OCI-LY3 (cell line): ENCODE results near the gene ZNF500.

Experiments
- H2AFZ ChIP-seq: fragments of 200-600, 300-600 bp; shearing (Covaris generic); 2 replicates; pipeline ENCODE4 v1.6.0; 2014; ENCODE audit warnings: antibody characterized with exemption, low read depth, low read length
- H3K27ac ChIP-seq: fragments of 200-600, 300-600 bp; sonication (generic); 2 replicates; pipeline ENCODE4 v1.5.1; 2014; ENCODE audit warnings: mild to moderate bottlenecking, low read length, moderate library complexity, mixed read lengths
- H3K27me3 ChIP-seq: fragments of 200-600, 300-600 bp; sonication (generic); 2 replicates; pipeline ENCODE4 v1.6.1; 2014; ENCODE audit warnings: low read depth, low read length, mixed read lengths
- H3K36me3 ChIP-seq: fragments of 200-600, 300-600 bp; sonication (generic); replicated peaks from 2 replicates; pipeline ENCODE3; 2014; ENCODE audit warnings: low read depth, low read length, mixed read lengths
- H3K4me1 ChIP-seq: fragments of 300-600, 200-600 bp; sonication (generic); 2 replicates; pipeline ENCODE4 v1.6.1; 2014; ENCODE audit warnings: low read length, mixed read lengths
- H3K4me2 ChIP-seq: fragments of 200-600, 300-600 bp; sonication (generic); 2 replicates; pipeline ENCODE4 v1.6.1; 2014; ENCODE audit warnings: low read length, mixed read lengths
- H3K4me3 ChIP-seq: fragments of 300-600, 200-600 bp; sonication (generic); 2 replicates; pipeline ENCODE4 v1.5.1; 2014; ENCODE audit warnings: antibody characterized with exemption, mild to moderate bottlenecking, low read length, moderate library complexity
- H3K79me2 ChIP-seq: fragments of 300-600, 200-600 bp; shearing (Covaris generic); 2 replicates; pipeline ENCODE4 v1.6.1; 2014; ENCODE audit warnings: mild to moderate bottlenecking, low read length, mixed read lengths
- H3K9ac ChIP-seq: fragments of 300-600, 200-600 bp; shearing (Covaris generic); 2 replicates; pipeline ENCODE4 v1.6.0; 2014; ENCODE audit warnings: mild to moderate bottlenecking, low read length, moderate library complexity
- H3K9me3 ChIP-seq: fragments of 200-600, 300-600 bp; shearing (Covaris generic); 2 replicates; pipeline ENCODE4 v1.6.1; 2014; ENCODE audit warnings: low read length, mixed read lengths; ENCODE audit not compliant: insufficient read depth
- H4K20me1 ChIP-seq: fragments of 200-600, 300-600 bp; sonication (generic); 2 replicates; pipeline ENCODE4 v1.6.1; 2016; ENCODE audit warnings: low read length, mixed read lengths; ENCODE audit not compliant: insufficient read depth
- CTCF ChIP-seq: fragments of 200-600, 300-600 bp; sonication (generic); IDR thresholded peaks from 2 replicates; pipeline ENCODE4 v1.5.1; 2014; ENCODE audit warnings: antibody characterized with exemption, low read length, low read depth
- EZH2phosphoT487 ChIP-seq: fragments of 200-600 bp; shearing (Covaris generic); IDR thresholded peaks from 2 replicates; pipeline ENCODE4 v1.6.1; 2018; ENCODE audit warnings: antibody characterized with exemption, mixed run types, low read depth

Gene ZNF500

GRCh38 chr16:4798456-4798855 is 31.5 kb upstream of the ZNF500 start:
- Histone ChIP-seq H3K4me2 (no peak overlapping the region), H3K36me3 (no peaks in the 10 kb centered on the region), H3K79me2 (no peaks in the 10 kb centered on the region), H2AFZ (no peak overlapping the region), H3K9ac (no peak overlapping the region), H3K27ac (no peak overlapping the region), H3K27me3 (no peaks in the 10 kb centered on the region), H3K9me3 (no peaks in the 10 kb centered on the region), H4K20me1 (no peaks in the 10 kb centered on the region), H3K4me1 (peaks cover 11% of the 10 kb centered on the region), H3K4me3 (no peak overlapping the region)
- TF ChIP-seq CTCF: no peak
- no peak for TF ChIP-seq EZH2phosphoT487

GRCh38 chr16:4797805-4798252 is 30.9 kb upstream of the ZNF500 start:
- no peak overlapping the region for H3K4me2 ChIP-seq
- TF ChIP-seq CTCF (no peak), EZH2phosphoT487 (no peak)
- H3K36me3 ChIP-seq: no peaks in the 10 kb centered on the region
- no peaks in the 10 kb centered on the region for H4K20me1 ChIP-seq
- H3K9ac ChIP-seq: no peak overlapping the region
- no peaks in the 10 kb centered on the region for H3K9me3 ChIP-seq
- peaks cover 6% of the 10 kb centered on the region; the same call in 1 of the 2 replicates for H3K4me1 ChIP-seq
- H3K79me2 ChIP-seq: no peaks in the 10 kb centered on the region
- no peak overlapping the region for H2AFZ ChIP-seq
- H3K27me3 ChIP-seq: no peaks in the 10 kb centered on the region
- no peak overlapping the region for H3K27ac ChIP-seq
- no peak overlapping the region for H3K4me3 ChIP-seq

GRCh38 chr16:4796982-4797804 is 30.2 kb upstream of the ZNF500 start:
- no peaks in the 10 kb centered on the region for H3K36me3 ChIP-seq

More at GRCh38 chr16:4796982-4797804, 30.2 kb upstream of the ZNF500 start:
- no peak overlapping the region for H3K27ac ChIP-seq
- no peaks in the 10 kb centered on the region for H4K20me1 ChIP-seq
- H3K27me3 ChIP-seq: no peaks in the 10 kb centered on the region
- no peaks in the 10 kb centered on the region for H3K79me2 ChIP-seq
- no peak overlapping the region for H3K4me3 ChIP-seq
- H2AFZ ChIP-seq: no peak overlapping the region
- no peak overlapping the region for H3K4me2 ChIP-seq
- no peak overlapping the region for H3K9ac ChIP-seq
- H3K4me1 ChIP-seq: peaks cover 6% of the 10 kb centered on the region; the same call in 1 of the 2 replicates
- no peaks in the 10 kb centered on the region for H3K9me3 ChIP-seq
- TF ChIP-seq EZH2phosphoT487 (no peak), CTCF (no peak)
